Esophagus squamous epithelium (tissue), 5 donors: ENCODE measurements around the gene LBHD2. TPM values are rescaled to one million over a fixed set of nuclear protein-coding genes. Genes with fewer than 3 reads are reported as not detected.

Experiments
- DNase-seq: peaks from one replicate; lab custom pipeline; 2025; lab: John Stamatoyannopoulos, UW
- H3K27ac ChIP-seq, 4 donors: fragments of 200-600 bp; sonication (generic); one replicate each; pipeline ENCODE4 v1.5.1; 2016 to 2019; ENCODE audit warnings: mild to moderate bottlenecking in 1 of 4
- H3K27me3 ChIP-seq, 4 donors: fragments of 200-600 bp; sonication (generic); 1 replicate in 3 of 4; 2 replicates in 1 of 4; pipeline versions ENCODE4 v1.5.1 to v1.6.0; 2017 to 2021; ENCODE audit warnings: antibody characterized with exemption in 1 of 4
- H3K36me3 ChIP-seq, 3 donors: fragments of 200-600 bp; sonication (generic); one replicate each; pipeline ENCODE4 v1.5.1; 2016 to 2019
- H3K4me1 ChIP-seq, 3 donors: fragments of 200-600 bp; sonication (generic); one replicate each; pipeline ENCODE4 v1.5.1; 2017 to 2019
- H3K4me3 ChIP-seq, 4 donors: fragments of 200-600 bp; sonication (generic); 1 replicate in 3 of 4; 2 replicates in 1 of 4; pipeline ENCODE4 v1.5.1; 2016 to 2019; ENCODE audit warnings: mild to moderate bottlenecking in 2 of 4, moderate library complexity in 1 of 4
- H3K9me3 ChIP-seq, 3 donors: fragments of 200-600 bp; sonication (generic); one replicate each; pipeline ENCODE4 v1.5.1; 2016 to 2019
- POLR2A ChIP-seq, 4 donors: fragments of 450-650 bp; IDR thresholded peaks; one replicate each; pipeline ENCODE4 v1.6.1; 2017; ENCODE audit warnings: antibody characterized with exemption in 4 of 4, mild to moderate bottlenecking in 4 of 4, moderate library complexity in 3 of 4
- WGBS, 2 donors: methylation state at CpG; one replicate each; pipeline ENCODE4 v1.1.5; 2018; 5-methylcytosine and 5-hydroxymethylcytosine counted together
- intact Hi-C: fragments of 100-400 bp; cut with DNase I; formaldehyde crosslinking; loops from one replicate; pipeline ENCODE4 v1.15.0; 2022
- total RNA-seq, 4 donors: library from RNA; depleted of rRNA; stranded (reverse); fragments of >200 nt; gene quantifications; one replicate each; pipeline ENCODE4 v1.1.0, GENCODE V29; 2016
- TF ChIP-seq, protein P1 (sequence below), 6 experiments: fragments of 450-650 bp in 4 of 6; fragments of 200-600 bp in 2 of 6; sonication (generic) in 2 of 6; IDR thresholded peaks; one replicate each; pipeline ENCODE4 v1.5.1; 2016 to 2019; ENCODE audit warnings: antibody characterized with exemption in 6 of 6, mild to moderate bottlenecking in 4 of 6, moderate library complexity in 4 of 6
- donor health status: DM: yes; HTN: yes; CAD: no.

Gene LBHD2
- total RNA-seq, 4 donors from 2014 or later, result 1.1 TPM; not detected in 3

GRCh38 chr14:103087343-103087835 lies 3.4 kb downstream of the LBHD2 start:
- no peaks in the 10 kb centered on the region for H3K36me3 ChIP-seq
- peaks cover 0 to 62% (median 0%) of the 10 kb centered on the region in 4 donors for H3K27me3 ChIP-seq
- H3K4me3 ChIP-seq, result no peak overlapping the region
- TF ChIP-seq, protein P1, sequence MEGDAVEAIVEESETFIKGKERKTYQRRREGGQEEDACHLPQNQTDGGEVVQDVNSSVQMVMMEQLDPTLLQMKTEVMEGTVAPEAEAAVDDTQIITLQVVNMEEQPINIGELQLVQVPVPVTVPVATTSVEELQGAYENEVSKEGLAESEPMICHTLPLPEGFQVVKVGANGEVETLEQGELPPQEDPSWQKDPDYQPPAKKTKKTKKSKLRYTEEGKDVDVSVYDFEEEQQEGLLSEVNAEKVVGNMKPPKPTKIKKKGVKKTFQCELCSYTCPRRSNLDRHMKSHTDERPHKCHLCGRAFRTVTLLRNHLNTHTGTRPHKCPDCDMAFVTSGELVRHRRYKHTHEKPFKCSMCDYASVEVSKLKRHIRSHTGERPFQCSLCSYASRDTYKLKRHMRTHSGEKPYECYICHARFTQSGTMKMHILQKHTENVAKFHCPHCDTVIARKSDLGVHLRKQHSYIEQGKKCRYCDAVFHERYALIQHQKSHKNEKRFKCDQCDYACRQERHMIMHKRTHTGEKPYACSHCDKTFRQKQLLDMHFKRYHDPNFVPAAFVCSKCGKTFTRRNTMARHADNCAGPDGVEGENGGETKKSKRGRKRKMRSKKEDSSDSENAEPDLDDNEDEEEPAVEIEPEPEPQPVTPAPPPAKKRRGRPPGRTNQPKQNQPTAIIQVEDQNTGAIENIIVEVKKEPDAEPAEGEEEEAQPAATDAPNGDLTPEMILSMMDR (IDR thresholded peaks at IDR 0.05), result no peak
- no peak for TF ChIP-seq POLR2A (IDR thresholded peaks at IDR 0.05)
- 60 to 79% methylated on average over 1 to 8 of the region's 13 CpGs for WGBS, 2 donors
- peaks cover 9 to 22% (median 18%) of the 10 kb centered on the region in 3 donors for H3K4me1 ChIP-seq
- DNase-seq, result no peak
- no peak overlapping the region for H3K27ac ChIP-seq
- intact Hi-C loops, result no loop called here
- H3K9me3 ChIP-seq, result no peaks in the 10 kb centered on the region

DNA sequence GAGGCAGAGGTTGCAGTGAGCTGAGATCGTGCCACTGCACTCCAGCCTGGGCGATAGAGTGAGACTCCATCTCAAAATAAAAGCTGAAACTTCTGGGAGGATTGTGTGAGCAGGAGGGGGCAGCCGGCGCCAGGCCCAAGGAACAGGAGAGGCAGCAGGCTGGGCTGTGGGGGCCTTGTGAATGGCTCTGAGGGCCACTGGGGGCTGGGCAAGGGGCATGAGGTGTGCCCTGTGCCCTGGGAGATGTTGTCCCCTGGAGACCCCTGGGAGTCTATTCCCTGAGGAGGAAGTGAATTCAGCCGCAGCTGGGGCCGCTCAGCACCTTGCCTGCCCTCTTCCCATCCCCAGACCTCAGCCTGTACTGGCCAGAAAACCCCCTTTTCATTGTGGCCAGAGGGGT lies 4.9 kb downstream of the LBHD2 start:
- 90 to 93% methylated on average over 3 to 6 of the region's 6 CpGs for WGBS, 2 donors
- Histone ChIP-seq H3K27ac (no peak overlapping the region), H3K4me1 (peaks cover 13 to 26% (median 17%) of the 10 kb centered on the region in 3 donors), H3K9me3 (no peaks in the 10 kb centered on the region), H3K36me3 (no peaks in the 10 kb centered on the region), H3K4me3 (no peak overlapping the region), H3K27me3 (peaks cover 0 to 52% (median 0%) of the 10 kb centered on the region in 4 donors)
- intact Hi-C loops, result no loop called here
- no peak for TF ChIP-seq POLR2A (IDR thresholded peaks at IDR 0.05)
- TF ChIP-seq, protein P1 (IDR thresholded peaks at IDR 0.05), result no peak
- no peak for DNase-seq

GRCh38 chr14:103089386-103090335 lies 5.7 kb downstream of the LBHD2 start:
- H3K27me3 ChIP-seq, result peaks cover 0 to 44% (median 0%) of the 10 kb centered on the region in 4 donors
- intact Hi-C loops, result no loop called here
- no peak overlapping the region for H3K4me3 ChIP-seq
- 90 to 97% methylated on average over 4 to 12 of the region's 28 CpGs for WGBS, 2 donors
- no peaks in the 10 kb centered on the region for H3K9me3 ChIP-seq
- H3K4me1 ChIP-seq, result peaks cover 11 to 27% (median 21%) of the 10 kb centered on the region in 3 donors
- no peaks in the 10 kb centered on the region for H3K36me3 ChIP-seq
- H3K27ac ChIP-seq, result peak overlapping the region in 1 of 4 donors; percentile 14
- no peak for DNase-seq
- TF ChIP-seq, protein P1 (IDR thresholded peaks at IDR 0.05), result no peak
- TF ChIP-seq POLR2A (IDR thresholded peaks at IDR 0.05), result no peak

GRCh38 chr14:103090481-103091020 lies 6.5 kb downstream of the LBHD2 start:
- intact Hi-C loops, result no loop called here
- Histone ChIP-seq H3K9me3 (no peaks in the 10 kb centered on the region), H3K4me3 (peak overlapping the region in 1 of 4 donors; percentile 77), H3K36me3 (no peaks in the 10 kb centered on the region), H3K27ac (no peak overlapping the region), H3K27me3 (peaks cover 0 to 35% (median 0%) of the 10 kb centered on the region in 4 donors), H3K4me1 (peaks cover 11 to 33% (median 26%) of the 10 kb centered on the region in 3 donors)
- TF ChIP-seq, protein P1 (IDR thresholded peaks at IDR 0.05), result no peak
- no peak for TF ChIP-seq POLR2A (IDR thresholded peaks at IDR 0.05)
- DNase-seq, result no peak
- WGBS, 2 donors, result 82 to 93% methylated on average over 5 to 10 of the region's 12 CpGs
